ENCODE results near the gene AKAP8. TPM values are rescaled to one million over a fixed set of nuclear protein-coding genes. Genes with fewer than 3 reads are reported as not detected.
"Not testable (repeated sequence)": the region's sequence is repeated elsewhere in the genome, so short reads cannot be mapped to it uniquely, and the experiment has no call there.

The AKAP8 gene
- total and polyA plus RNA-seq, 9 donors = 13.6 to 53.3 (median 34.2) TPM

GRCh38 chr19:15358918-15359317 is 20.7 kb downstream of the AKAP8 start:
- Histone ChIP-seq H3K4me3 (no peak overlapping the region), H3K36me3 (no peaks in the 10 kb centered on the region), H3K9me3 (no peaks in the 10 kb centered on the region), H3K27ac (no peak overlapping the region), H3K4me1 (ENCODE audit: insufficient read depth) (no peaks in the 10 kb centered on the region), H3K27me3 (no peaks in the 10 kb centered on the region)
- no peak for DNase-seq
- TF ChIP-seq CTCF (IDR thresholded peaks at IDR 0.05) (no peak), POLR2A (IDR thresholded peaks at IDR 0.05) (no peak), EP300 (IDR thresholded peaks at IDR 0.05) (no peak)
- intact Hi-C loops (cut with DNase I) = no loop called here
- 83 to 89% (median 88%) methylated on average over 3 of the region's 3 CpGs for WGBS, 3 donors

GRCh38 chr19:15357906-15358305 is 21.7 kb downstream of the AKAP8 start:
- Histone ChIP-seq H3K9me3 (no peaks in the 10 kb centered on the region), H3K27me3 (no peaks in the 10 kb centered on the region), H3K36me3 (no peaks in the 10 kb centered on the region), H3K27ac (no peak overlapping the region), H3K4me1 (ENCODE audit: insufficient read depth) (no peaks in the 10 kb centered on the region), H3K4me3 (no peak overlapping the region)
- intact Hi-C loops (cut with DNase I) = no loop called here
- WGBS, 3 donors = 97 to 100% (median 98%) methylated on average over 4 of the region's 4 CpGs
- TF ChIP-seq CTCF (IDR thresholded peaks at IDR 0.05) = no peak
- no peak for TF ChIP-seq EP300 (IDR thresholded peaks at IDR 0.05)
- no peak for TF ChIP-seq POLR2A (IDR thresholded peaks at IDR 0.05)
- DNase-seq = no peak

GRCh38 chr19:15354566-15355296 is 24.9 kb downstream of the AKAP8 start:
- Histone ChIP-seq H3K27me3 (no peaks in the 10 kb centered on the region), H3K36me3 (no peaks in the 10 kb centered on the region), H3K9me3 (no peaks in the 10 kb centered on the region), H3K4me3 (no peak overlapping the region), H3K4me1 (ENCODE audit: insufficient read depth) (no peaks in the 10 kb centered on the region), H3K27ac (no peak overlapping the region)
- WGBS, 3 donors = 75 to 79% (median 79%) methylated on average over 27 of the region's 27 CpGs
- DNase-seq = no peak
- intact Hi-C loops (cut with DNase I) = no loop called here
- TF ChIP-seq EP300 (IDR thresholded peaks at IDR 0.05) (no peak), POLR2A (IDR thresholded peaks at IDR 0.05) (no peak), CTCF (IDR thresholded peaks at IDR 0.05) (no peak)

- no peaks in the 10 kb centered on the region for H3K36me3 ChIP-seq
- no peaks in the 10 kb centered on the region for H3K9me3 ChIP-seq
- no peaks in the 10 kb centered on the region for H3K4me1 ChIP-seq (ENCODE audit: insufficient read depth)
- intact Hi-C loops (cut with DNase I) = no loop called here
- TF ChIP-seq EP300 (IDR thresholded peaks at IDR 0.05) (no peak), POLR2A (IDR thresholded peaks at IDR 0.05) (no peak), CTCF (IDR thresholded peaks at IDR 0.05) (no peak)
- no peaks in the 10 kb centered on the region for H3K27me3 ChIP-seq
- H3K4me3 ChIP-seq = no peak overlapping the region
- DNase-seq = no peak
- WGBS, 3 donors = 58 to 79% (median 61%) methylated on average over 4 of the region's 4 CpGs
- no peak overlapping the region for H3K27ac ChIP-seq
Measured at GRCh38 chr19:15353908-15354307, 25.7 kb downstream of the AKAP8 start.

- DNase-seq; H3K27me3 ChIP-seq; H3K4me1 ChIP-seq (ENCODE audit: insufficient read depth); H3K4me3 ChIP-seq; H3K36me3 ChIP-seq; intact Hi-C loops (cut with DNase I); H3K27ac ChIP-seq; H3K9me3 ChIP-seq: not testable (repeated sequence)
- 81 to 86% (median 84%) methylated on average over 8 of the region's 8 CpGs for WGBS, 3 donors
Measured at GRCh38 chr19:15352535-15352934, 27.1 kb downstream of the AKAP8 start.

GRCh38 chr19:15341328-15341727 is 38.3 kb downstream of the AKAP8 start:
- H3K27me3 ChIP-seq; H3K4me1 ChIP-seq (ENCODE audit: insufficient read depth); H3K27ac ChIP-seq; H3K4me3 ChIP-seq; intact Hi-C loops (cut with DNase I); H3K9me3 ChIP-seq; H3K36me3 ChIP-seq; DNase-seq: not testable (repeated sequence)
- 96 to 98% (median 97%) methylated on average over 11 of the region's 11 CpGs for WGBS, 3 donors

Data from ovary (tissue), 9 donors.